T-helper 9 cell (primary cell): ENCODE results near the gene ORM2.

Source experiments
- DNase-seq: peaks from one replicate; pipeline ENCODE4 v3.0.0-alpha.2; 2020

The ORM2 gene

GRCh38 chr9:114371973-114372917 is 42.6 kb downstream of the ORM2 start:
- DNase-seq: no peak

GRCh38 chr9:114372921-114373448 is 43.3 kb downstream of the ORM2 start:
- DNase-seq: peak; percentile 75

DNA sequence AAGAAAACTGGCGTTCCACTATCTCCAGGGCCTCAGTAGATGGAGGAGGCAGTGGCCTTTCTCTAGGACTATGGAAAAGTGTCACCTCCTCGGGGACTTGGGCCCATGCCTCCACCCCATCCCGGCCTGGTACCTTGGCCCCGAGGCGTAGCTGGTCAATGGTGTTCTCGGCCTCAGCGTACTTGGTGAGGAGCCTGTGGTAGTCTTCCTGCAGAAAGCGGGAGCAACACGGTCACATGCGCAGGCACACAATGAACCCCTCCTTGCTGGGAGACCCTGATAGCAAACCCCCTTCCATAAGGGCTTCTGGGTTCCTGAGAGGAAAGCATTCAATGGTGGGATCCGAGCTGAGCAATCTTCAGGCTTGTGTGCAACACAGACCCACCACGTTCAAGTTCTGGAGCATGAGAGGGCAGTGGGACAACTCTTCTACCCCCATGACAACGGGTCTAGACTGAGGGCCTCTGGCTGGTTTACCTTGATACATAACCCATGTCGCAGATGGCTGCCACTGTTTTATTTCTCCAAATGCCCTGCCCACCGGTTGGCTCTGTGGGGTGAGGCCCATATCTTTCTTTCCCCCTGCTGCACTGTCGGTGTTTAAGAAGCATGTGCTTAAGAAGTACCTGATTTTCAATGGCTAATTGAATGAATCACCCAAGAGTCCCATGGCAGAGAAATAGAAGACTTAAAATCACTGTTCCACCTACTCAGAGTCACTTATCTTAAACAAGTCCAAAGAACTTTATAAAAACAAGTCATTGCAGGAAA is 44.5 kb downstream of the ORM2 start:
- no peak for DNase-seq

DNA sequence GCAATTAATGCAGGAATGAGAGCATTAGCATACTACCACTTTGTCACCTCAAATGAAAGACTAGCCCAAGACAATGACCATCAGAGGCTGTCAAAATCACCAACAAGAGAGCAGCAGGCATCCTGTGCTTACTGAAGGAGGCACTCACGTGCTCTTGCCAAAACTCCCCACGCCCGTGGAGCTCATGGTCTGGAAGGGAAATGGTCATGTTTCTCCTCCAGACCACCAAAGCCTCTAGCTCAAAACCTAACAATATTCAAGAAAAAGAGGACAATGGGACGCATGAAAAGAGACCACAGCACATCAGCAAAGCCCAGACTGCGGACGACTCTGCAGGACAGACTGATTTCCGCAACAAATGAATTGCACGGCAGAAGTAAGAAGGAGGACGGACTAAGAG is 45.3 kb downstream of the ORM2 start:
- no peak for DNase-seq

GRCh38 chr9:114375386-114376175 is 45.9 kb downstream of the ORM2 start:
- no peak for DNase-seq

DNA sequence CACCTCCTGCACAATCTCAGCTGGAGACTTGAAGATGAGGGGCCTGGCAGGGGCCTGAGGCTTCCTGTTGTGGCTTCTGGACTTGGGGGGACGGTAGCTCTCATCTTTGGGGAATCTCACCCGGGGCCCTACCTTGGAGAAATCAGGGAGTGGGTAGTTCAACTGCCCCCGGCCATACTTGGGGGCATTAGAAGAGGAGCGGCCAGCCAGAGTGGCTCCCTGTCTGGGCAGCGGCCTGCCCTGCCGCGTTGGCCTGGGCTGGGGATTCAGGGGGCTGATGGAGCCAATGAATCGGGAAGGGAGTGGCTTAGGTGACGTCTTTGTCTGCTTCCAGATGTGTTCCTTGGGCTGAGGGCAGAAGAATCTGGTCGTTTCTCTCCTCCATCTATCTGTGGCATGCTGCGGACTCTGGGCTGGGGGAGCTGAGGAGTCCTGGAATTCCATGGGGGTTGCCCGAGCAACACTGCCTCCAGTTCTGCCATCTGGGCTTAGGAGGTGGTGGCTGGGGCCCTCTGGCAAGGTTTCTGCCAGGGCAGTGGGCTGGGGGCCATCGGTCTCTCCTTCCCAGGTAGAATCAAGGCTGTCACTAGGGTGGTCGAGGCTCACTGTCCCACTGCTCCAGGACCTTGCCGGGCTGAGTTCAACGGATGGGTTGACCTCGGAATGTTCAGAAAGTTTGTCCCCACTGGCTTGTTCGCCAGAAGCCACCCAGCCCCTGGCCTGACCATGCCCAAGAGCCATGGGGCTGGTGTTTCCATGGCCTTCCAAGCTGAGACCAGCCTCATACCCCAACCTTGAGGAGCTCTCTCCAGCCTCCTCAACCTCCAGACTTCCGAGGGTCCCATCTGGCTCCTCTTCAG is 47.1 kb downstream of the ORM2 start:
- DNase-seq: no peak

DNA sequence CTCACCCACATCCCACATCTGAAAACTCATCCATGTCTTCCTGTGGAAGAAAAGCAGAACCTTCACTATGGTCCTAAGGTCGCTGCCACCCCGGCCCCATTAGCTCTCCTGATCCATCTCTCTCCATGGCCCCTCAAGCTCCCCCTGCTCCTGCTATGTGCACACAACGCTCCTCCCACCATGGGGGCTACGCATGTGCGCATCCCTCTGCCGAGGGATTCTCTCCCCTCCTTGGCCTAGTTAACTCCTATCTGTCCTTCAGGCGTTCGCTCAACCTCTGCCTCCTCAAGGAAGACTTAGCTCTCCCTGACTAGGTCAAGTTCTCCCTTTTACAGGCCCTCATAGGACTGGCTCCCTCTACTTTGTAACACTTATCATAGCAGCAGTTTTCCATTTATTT is 48.3 kb downstream of the ORM2 start:
- DNase-seq: no peak

DNA sequence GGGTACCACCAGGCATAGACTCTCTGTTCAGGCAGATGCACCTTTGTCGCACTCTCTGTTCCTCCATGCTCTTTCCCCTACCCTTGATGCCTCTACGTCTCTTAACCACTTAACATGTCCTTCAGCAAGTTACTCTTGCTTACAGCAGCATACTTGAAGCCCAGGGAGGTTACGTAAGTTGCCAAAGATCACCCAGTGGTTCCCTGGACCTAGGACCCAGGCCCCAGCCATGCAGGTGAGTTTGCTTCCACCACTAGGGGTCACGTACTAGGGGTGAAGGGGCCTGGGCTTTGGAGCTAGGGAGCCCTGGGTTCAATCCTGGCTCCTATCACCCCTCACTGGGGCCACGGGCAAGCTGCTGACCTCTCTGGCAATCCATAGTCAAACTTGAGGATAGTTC is 49.2 kb downstream of the ORM2 start:
- DNase-seq: no peak
